Large intestine (tissue), 12 donors: ENCODE measurements around the gene CLEC4G. TPM values are rescaled to one million over a fixed set of nuclear protein-coding genes. Genes with fewer than 3 reads are reported as not detected.
A peak's percentile ranks its signal among the peaks of the same experiment; 100 is the strongest.

Source experiments
- DNase-seq, 2 donors: peaks; one replicate each; pipeline versions ENCODE4 v3.0.0 to v3.0.0-alpha.2; 2013
- H3K27ac ChIP-seq: one replicate; pipeline ENCODE4 v1.5.1; 2013; ENCODE audit warnings: low read length
- H3K27me3 ChIP-seq: 2 replicates; pipeline ENCODE4 v1.6.1; 2013; ENCODE audit warnings: low read length; ENCODE audit not compliant: control insufficient read depth, insufficient read depth
- H3K36me3 ChIP-seq: 2 replicates; pipeline ENCODE4 v1.6.1; 2013; ENCODE audit warnings: low read length; ENCODE audit not compliant: control insufficient read depth, insufficient read depth
- H3K4me1 ChIP-seq: one replicate; pipeline ENCODE4 v1.6.1; 2013; ENCODE audit warnings: low read length; ENCODE audit not compliant: control insufficient read depth, insufficient read depth
- H3K4me3 ChIP-seq: one replicate; pipeline ENCODE4 v1.5.1; 2013; ENCODE audit warnings: low read length
- H3K9me3 ChIP-seq: one replicate; pipeline ENCODE4 v1.6.1; 2013; ENCODE audit warnings: mild to moderate bottlenecking, low read depth, low read length, moderate library complexity; ENCODE audit not compliant: control insufficient read depth
- WGBS: methylation state at CpG from one replicate; pipeline ENCODE4 v1.1.5; 2013; ENCODE audit warnings: low lambda C conversion rate; ENCODE audit not compliant: insufficient coverage; 5-methylcytosine and 5-hydroxymethylcytosine counted together
- long read RNA-seq, 11 donors: transcript quantifications; one replicate each; lab custom pipeline, GENCODE V29; 2026
- polyA plus RNA-seq: library from polyadenylated mRNA; unstranded; fragments of 120-200 nt; gene quantifications from one replicate; pipeline ENCODE4 v1.2.1, GENCODE V29; 2013

CLEC4G gene, protein sequence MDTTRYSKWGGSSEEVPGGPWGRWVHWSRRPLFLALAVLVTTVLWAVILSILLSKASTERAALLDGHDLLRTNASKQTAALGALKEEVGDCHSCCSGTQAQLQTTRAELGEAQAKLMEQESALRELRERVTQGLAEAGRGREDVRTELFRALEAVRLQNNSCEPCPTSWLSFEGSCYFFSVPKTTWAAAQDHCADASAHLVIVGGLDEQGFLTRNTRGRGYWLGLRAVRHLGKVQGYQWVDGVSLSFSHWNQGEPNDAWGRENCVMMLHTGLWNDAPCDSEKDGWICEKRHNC
- 0.57 TPM for polyA plus RNA-seq
- long read RNA-seq, donor 1, result 0 reads
- long read RNA-seq, donor 2, result 0 reads
- long read RNA-seq, donor 3, result 0 reads
- long read RNA-seq, donor 4, result 0 reads
- long read RNA-seq, donor 5, result 0 reads
- long read RNA-seq, donor 6, result 0 reads
- long read RNA-seq, donor 7, result 0 reads
- long read RNA-seq, donor 8, result 0 reads
- long read RNA-seq, donor 9, result 0 reads
- long read RNA-seq, donor 10, result 0 reads
- long read RNA-seq, donor 11, result 0 reads

DNA sequence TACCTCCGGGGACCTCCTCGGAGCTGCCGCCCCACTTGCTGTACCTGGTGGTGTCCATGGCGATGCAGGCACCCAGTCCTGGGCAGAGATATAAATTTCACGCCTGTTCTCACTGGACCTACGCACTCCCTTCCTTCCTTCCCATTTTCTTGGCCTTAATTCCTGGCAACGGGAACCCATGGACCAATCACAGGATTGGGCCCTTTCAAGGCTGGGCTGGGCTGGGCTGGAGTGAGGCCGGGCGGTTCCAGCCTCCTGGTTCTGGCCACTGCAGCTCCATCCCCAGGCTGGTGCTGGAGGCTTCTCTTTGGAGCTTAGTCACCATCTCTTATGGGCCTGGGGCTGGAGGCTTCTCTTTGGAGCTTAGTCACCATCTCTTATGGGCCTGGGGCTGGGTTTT is at the start of gene CLEC4G:
TSS of gene CLEC4G (minus strand) at position 66 of the 400 bp plus-strand sequence. CDS start at position 58, 8 bp downstream.
- Histone ChIP-seq H3K9me3 (peaks cover 6% of the 10 kb centered on the region), H3K27ac (no peak within 1 kb of the TSS), H3K4me3 (no peak within 1 kb of the TSS), H3K36me3 (no peaks in the 10 kb centered on the region), H3K27me3 (peaks cover 58% of the 10 kb centered on the region), H3K4me1 (no peaks in the 10 kb centered on the region)
- 50% methylated on average over 2 of the region's 9 CpGs for WGBS
- no peak for DNase-seq

DNA sequence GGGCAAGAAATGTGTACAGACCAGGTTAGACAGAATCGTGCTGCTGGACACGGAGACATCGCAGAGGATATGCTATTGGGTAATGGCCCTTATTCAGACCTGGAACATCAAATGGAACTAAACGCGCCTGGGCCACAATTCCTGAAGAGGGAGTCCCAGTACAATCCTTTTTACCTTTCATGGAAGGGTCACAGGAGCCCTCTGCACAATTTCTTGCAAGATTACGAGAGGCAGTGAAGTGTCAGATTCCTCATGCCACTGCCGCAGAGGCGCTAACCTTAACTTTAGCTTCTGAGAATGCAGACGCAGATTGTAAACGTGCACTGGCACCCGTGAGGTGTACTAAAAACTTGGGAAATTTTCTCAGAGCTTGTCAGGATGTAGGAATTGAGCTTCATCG is 49.2 kb upstream of the CLEC4G start:
- peaks cover 13% of the 10 kb centered on the region for H3K27me3 ChIP-seq
- WGBS, result 56% methylated on average over 3 of the region's 12 CpGs

DNA sequence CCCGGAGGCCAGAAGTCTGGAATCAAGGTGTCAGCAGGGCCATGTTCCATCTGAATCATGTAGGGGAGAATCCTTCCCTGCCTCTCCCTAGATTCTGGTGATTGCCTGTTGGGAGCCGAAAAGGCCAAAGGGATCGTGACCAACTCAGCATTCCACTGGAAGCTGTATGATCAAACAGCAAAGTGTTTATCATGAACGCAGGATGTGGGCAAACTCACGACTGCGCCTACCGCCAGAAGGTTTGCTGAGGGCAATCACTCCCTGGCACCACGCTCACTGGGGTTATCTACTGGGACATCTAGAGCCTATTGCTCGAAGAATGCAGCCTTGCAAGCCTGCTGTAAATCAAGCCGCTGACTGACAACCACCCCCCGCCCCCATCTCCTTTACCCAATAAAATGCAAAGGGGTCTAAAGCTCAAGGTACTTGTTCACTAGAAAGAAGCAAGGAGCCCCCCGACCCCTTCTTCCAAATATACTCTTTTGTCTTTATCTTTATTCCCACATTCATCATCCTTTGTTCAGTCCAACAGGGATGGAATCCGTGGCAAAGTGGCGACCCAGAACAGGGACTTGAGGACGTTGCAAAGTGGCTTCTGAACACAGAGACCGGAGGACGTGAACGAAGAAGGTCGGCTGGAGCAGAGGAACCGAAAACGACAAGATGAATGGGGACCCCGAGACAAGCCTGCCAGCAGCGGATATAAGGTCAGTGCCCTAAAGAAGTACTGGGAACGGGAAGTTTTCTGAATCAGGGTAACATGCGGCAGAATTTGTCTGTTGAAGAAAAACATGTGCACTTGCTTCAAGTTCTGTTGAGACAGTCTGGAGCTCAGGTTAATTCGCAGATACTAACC is 47.9 kb upstream of the CLEC4G start:
- no peak for DNase-seq
- WGBS, result 92% methylated on average over 6 of the region's 26 CpGs
- peaks cover 10% of the 10 kb centered on the region for H3K27me3 ChIP-seq
- no peak overlapping the region for H3K4me3 ChIP-seq
- no peaks in the 10 kb centered on the region for H3K4me1 ChIP-seq
- no peaks in the 10 kb centered on the region for H3K36me3 ChIP-seq
- no peaks in the 10 kb centered on the region for H3K9me3 ChIP-seq
- no peak overlapping the region for H3K27ac ChIP-seq

More for the DNA sequence above, 49.2 kb upstream of the CLEC4G start:
- H3K4me1 ChIP-seq, result no peaks in the 10 kb centered on the region
- H3K27ac ChIP-seq, result no peak overlapping the region
- no peaks in the 10 kb centered on the region for H3K36me3 ChIP-seq
- DNase-seq, result no peak
- no peak overlapping the region for H3K4me3 ChIP-seq
- H3K9me3 ChIP-seq, result no peaks in the 10 kb centered on the region

DNA sequence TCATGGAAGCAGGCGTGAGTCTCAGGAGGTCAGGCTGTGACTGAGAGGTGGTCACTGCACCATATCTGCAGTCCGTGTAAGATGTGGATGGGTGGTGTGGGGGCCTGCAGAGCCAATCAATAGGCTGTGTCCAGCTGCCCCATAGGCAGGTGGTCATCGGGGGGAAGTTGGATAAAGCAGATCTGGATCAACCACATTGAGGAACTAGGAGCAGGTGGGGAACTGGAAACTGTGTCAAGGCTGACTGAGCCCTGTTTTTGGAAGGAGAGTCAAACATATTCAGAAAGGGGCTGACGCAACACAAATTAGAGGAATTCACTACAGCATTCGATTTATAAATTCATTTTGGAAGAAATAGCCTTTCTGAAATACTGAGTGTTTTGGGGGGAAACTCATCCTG is 46.2 kb upstream of the CLEC4G start:
- Histone ChIP-seq H3K4me3 (no peak overlapping the region), H3K9me3 (no peaks in the 10 kb centered on the region), H3K4me1 (no peaks in the 10 kb centered on the region), H3K27me3 (peaks cover 6% of the 10 kb centered on the region), H3K36me3 (no peaks in the 10 kb centered on the region), H3K27ac (no peak overlapping the region)
- DNase-seq, result no peak
- 80% methylated on average over 1 of the region's 5 CpGs for WGBS

DNA sequence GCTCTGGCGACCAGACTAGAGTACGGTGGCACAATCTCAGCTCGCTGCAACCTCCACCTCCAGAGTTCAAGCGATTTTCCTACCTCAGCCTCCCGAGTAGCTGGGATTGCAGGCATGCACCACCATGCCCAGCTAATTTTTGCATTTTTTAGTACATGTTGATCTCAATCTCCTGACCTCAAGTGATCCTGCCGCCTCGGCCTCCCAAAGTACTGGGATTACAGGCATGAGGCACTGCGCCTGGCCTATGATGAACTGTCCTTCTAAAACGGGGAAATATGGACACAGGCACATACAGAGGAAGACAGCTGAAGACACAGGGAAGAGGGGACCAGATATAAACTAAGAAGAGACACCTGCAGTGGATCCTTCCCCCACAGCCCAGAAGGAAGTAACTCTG is 43.9 kb upstream of the CLEC4G start:
- Histone ChIP-seq H3K4me3 (no peak overlapping the region), H3K27me3 (peaks cover 2% of the 10 kb centered on the region), H3K27ac (no peak overlapping the region), H3K9me3 (no peaks in the 10 kb centered on the region), H3K4me1 (no peaks in the 10 kb centered on the region), H3K36me3 (no peaks in the 10 kb centered on the region)
- no CpG with 5 or more reads among the region's 9 CpGs for WGBS
- no peak for DNase-seq

DNA sequence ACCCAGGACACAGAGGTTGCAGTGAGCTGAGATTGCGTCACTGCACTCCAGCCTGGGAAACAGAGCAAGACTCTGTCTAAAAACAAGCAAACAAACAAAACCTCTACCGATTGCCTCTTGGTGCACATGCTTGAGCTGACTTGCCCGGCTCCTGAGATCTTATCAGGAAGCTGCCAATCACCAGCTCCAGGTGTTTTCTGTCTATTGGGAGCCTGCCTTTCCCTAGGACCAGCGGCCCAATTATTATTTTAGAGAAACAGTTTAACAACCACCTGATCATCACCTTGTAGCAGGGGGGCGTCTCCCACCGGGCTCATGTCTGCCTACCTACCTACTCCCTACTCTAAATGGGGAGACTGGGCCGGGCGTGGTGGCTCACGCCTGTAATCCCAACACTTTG is 41.9 kb upstream of the CLEC4G start:
- H3K36me3 ChIP-seq, result no peaks in the 10 kb centered on the region
- WGBS, result no CpG with 5 or more reads among the region's 9 CpGs
- no peak overlapping the region for H3K4me3 ChIP-seq
- H3K27me3 ChIP-seq, result peaks cover 2% of the 10 kb centered on the region
- no peak overlapping the region for H3K27ac ChIP-seq
- no peaks in the 10 kb centered on the region for H3K9me3 ChIP-seq
- no peak for DNase-seq
- H3K4me1 ChIP-seq, result no peaks in the 10 kb centered on the region

DNA sequence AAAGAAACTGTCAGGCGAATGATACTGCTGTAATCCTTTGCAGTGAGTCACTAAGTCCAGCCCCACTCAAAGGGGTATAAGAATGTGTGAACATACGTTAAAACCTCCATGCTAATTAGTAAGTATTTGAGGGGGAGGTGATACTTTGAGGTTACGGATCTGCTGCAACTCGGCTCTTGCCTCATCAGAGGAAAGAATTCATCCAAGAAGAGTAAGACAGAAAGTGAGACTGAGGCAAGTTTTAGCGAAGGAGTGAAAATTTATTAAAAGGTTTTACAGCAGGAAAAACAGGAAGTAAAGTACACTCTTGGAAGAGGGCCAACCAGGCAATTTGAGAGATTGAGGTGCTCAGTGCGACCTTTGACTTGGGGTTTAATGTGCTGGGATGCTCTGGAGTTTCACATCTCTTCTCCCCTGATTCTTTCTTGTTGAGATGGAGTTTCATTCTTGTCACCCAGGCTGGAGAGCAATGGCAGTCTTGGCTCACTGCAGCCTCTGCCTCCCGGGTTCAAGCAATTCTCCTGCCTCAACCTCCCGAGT is 40.9 kb upstream of the CLEC4G start:
- peaks cover 2% of the 10 kb centered on the region for H3K27me3 ChIP-seq
- no peaks in the 10 kb centered on the region for H3K9me3 ChIP-seq
- 27% methylated on average over 3 of the region's 8 CpGs for WGBS
- DNase-seq, result peak; percentile 17 to 68
- H3K36me3 ChIP-seq, result no peaks in the 10 kb centered on the region
- H3K4me1 ChIP-seq, result no peaks in the 10 kb centered on the region
- H3K27ac ChIP-seq, result no peak overlapping the region
- H3K4me3 ChIP-seq, result no peak overlapping the region

DNA sequence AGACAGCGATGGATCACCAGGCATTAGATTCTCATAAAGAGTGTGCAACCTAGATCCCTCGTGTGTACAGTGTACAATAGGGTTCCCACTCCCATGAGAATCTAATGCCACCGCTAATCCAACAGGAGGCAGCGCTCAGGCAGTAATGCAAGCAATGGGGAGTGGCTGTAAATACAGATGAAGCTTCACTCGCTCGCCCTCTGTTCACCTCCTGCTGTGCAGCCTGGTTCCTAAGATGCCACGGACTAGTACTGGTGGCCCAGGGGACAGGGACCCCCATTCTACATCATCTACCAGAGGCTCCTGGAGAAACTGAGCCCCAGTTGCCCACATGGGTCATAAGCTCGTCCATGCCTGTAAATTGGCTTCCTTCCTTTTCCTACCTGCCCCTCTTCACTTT is 39.2 kb upstream of the CLEC4G start:
- no peak overlapping the region for H3K4me3 ChIP-seq
- no peaks in the 10 kb centered on the region for H3K9me3 ChIP-seq
- H3K27me3 ChIP-seq, result peaks cover 2% of the 10 kb centered on the region
- H3K4me1 ChIP-seq, result no peaks in the 10 kb centered on the region
- DNase-seq, result no peak
- H3K36me3 ChIP-seq, result no peaks in the 10 kb centered on the region
- H3K27ac ChIP-seq, result no peak overlapping the region
- no CpG with 5 or more reads among the region's 8 CpGs for WGBS

DNA sequence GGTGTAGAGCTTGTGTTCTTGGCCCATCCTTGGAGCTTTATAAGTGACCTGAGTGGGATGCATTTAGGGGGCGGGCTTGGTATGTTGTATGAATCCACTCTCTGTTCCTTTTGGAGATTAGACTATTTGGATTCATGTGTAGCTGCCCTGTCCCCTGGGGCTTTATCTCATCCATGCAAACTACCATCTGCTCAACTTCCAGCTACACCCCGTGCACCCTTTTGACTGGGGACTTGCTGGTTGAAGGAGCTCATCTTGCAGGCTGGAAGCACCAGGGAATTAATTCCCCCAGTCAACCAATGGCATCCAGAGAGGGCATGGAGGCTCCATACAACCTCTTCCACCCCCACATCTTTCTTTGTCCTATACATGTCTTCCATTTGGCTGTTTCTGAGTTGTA is 37.3 kb upstream of the CLEC4G start:
- Histone ChIP-seq H3K27me3 (peaks cover 2% of the 10 kb centered on the region), H3K4me1 (no peaks in the 10 kb centered on the region)
- no CpG with 5 or more reads among the region's 2 CpGs for WGBS

DNA sequence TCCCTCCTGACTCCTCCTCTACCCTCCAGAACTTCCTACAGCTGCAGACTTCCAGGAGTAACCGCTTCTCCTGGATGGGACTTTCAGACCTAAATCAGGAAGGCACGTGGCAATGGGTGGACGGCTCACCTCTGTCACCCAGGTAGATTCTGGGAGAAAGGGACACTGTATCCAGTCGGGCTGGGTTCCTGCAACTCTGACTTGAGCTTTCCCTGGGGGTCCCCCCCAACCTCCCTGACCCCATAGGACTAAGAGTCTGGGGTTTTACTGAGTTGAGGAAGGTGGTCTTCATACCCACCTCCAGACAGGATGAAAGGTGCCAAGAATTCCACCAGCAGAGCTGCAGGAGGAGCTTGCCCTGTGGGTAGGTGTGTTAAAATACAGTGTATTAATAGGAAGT is 35.6 kb upstream of the CLEC4G start:
- no peak for DNase-seq
- WGBS, result no CpG with 5 or more reads among the region's 4 CpGs
- Histone ChIP-seq H3K4me1 (no peaks in the 10 kb centered on the region), H3K27ac (no peak overlapping the region), H3K27me3 (peaks cover 2% of the 10 kb centered on the region), H3K36me3 (no peaks in the 10 kb centered on the region), H3K9me3 (no peaks in the 10 kb centered on the region), H3K4me3 (no peak overlapping the region)

More for the DNA sequence above, 37.3 kb upstream of the CLEC4G start:
- no peaks in the 10 kb centered on the region for H3K36me3 ChIP-seq
- no peaks in the 10 kb centered on the region for H3K9me3 ChIP-seq
- no peak overlapping the region for H3K4me3 ChIP-seq
- no peak overlapping the region for H3K27ac ChIP-seq
- DNase-seq, result no peak
